ENCODE data around the gene EXOC3.

DNA sequence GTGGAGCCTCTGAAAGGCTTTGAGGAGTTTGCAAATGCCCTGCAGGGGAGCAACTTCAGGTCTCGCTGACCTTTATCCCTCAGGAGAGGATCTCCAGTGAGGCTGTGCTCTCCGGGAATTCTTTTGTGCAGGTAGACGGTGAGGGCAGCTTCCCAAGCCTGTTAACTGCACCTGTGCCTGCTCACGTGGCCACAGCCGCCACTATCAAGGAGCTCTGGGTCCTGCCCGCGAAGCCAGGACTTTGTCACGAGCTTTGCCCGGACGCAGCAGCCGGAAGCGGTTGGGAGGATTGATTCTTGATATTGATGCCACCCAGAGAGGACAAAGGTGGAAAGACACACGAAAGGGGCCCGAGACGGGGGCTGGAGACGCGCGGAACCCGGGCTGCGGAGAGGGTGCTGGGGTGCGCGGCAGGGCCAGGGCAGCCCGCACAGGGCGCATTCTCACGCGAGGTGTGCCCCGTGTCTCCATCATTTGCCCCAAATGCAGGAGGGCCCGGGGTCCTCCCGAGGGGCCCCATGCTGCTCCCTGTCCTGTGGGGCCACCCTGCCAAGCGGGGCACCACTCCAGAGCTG is 63.1 kb downstream of the EXOC3 start:
- TF ChIP-seq, protein P1, sequence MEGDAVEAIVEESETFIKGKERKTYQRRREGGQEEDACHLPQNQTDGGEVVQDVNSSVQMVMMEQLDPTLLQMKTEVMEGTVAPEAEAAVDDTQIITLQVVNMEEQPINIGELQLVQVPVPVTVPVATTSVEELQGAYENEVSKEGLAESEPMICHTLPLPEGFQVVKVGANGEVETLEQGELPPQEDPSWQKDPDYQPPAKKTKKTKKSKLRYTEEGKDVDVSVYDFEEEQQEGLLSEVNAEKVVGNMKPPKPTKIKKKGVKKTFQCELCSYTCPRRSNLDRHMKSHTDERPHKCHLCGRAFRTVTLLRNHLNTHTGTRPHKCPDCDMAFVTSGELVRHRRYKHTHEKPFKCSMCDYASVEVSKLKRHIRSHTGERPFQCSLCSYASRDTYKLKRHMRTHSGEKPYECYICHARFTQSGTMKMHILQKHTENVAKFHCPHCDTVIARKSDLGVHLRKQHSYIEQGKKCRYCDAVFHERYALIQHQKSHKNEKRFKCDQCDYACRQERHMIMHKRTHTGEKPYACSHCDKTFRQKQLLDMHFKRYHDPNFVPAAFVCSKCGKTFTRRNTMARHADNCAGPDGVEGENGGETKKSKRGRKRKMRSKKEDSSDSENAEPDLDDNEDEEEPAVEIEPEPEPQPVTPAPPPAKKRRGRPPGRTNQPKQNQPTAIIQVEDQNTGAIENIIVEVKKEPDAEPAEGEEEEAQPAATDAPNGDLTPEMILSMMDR (IDR thresholded peaks at IDR 0.05 in 4 of 5, conservative IDR thresholded peaks at IDR 0.05 in 1 of 5): no peak
- TF ChIP-seq POLR2A (IDR thresholded peaks at IDR 0.05): no peak

Data from gastrocnemius medialis (tissue), 4 donors.